ENCODE data around the gene FBXL17. TPM values are rescaled to one million over a fixed set of nuclear protein-coding genes. Genes with fewer than 3 reads are reported as not detected.

The FBXL17 gene
- total RNA-seq, 2 donors from 2014 or later: 14.1 to 22.8 TPM

GRCh38 chr5:108326982-108327381, 54.9 kb downstream of the FBXL17 start:
- Histone ChIP-seq H3K9me3 (no peaks in the 10 kb centered on the region), H3K4me3 (no peak overlapping the region), H3K27me3 (no peaks in the 10 kb centered on the region), H3K4me1 (no peaks in the 10 kb centered on the region), H3K27ac (no peak overlapping the region), H3K9ac (ENCODE audit: low read depth in 2 of 2, low read length in 2 of 2) (no peak overlapping the region), H3K36me3 (no peaks in the 10 kb centered on the region)
- intact Hi-C loops (cut with DNase I): no loop called here
- DNase-seq: no peak
- TF ChIP-seq CTCF (IDR thresholded peaks at IDR 0.05): no peak

GRCh38 chr5:108324886-108325285, 57.0 kb downstream of the FBXL17 start:
- intact Hi-C loops (cut with DNase I): no loop called here
- H3K36me3 ChIP-seq: no peaks in the 10 kb centered on the region
- H3K9ac ChIP-seq (ENCODE audit: low read depth in 2 of 2, low read length in 2 of 2): no peak overlapping the region
- no peaks in the 10 kb centered on the region for H3K4me1 ChIP-seq
- H3K4me3 ChIP-seq: no peak overlapping the region
- no peak for DNase-seq
- H3K9me3 ChIP-seq: no peaks in the 10 kb centered on the region
- no peak overlapping the region for H3K27ac ChIP-seq
- TF ChIP-seq CTCF (IDR thresholded peaks at IDR 0.05): no peak
- no peaks in the 10 kb centered on the region for H3K27me3 ChIP-seq

- no peak overlapping the region for H3K4me3 ChIP-seq
- no peak overlapping the region for H3K9ac ChIP-seq (ENCODE audit: low read depth in 2 of 2, low read length in 2 of 2)
- no peaks in the 10 kb centered on the region for H3K4me1 ChIP-seq
- DNase-seq: no peak
- no peaks in the 10 kb centered on the region for H3K27me3 ChIP-seq
- H3K27ac ChIP-seq: no peak overlapping the region
- intact Hi-C loops (cut with DNase I): no loop called here
- TF ChIP-seq CTCF (IDR thresholded peaks at IDR 0.05): no peak
- H3K9me3 ChIP-seq: no peaks in the 10 kb centered on the region
- H3K36me3 ChIP-seq: no peaks in the 10 kb centered on the region
Measured at GRCh38 chr5:108321341-108321740, 60.6 kb downstream of the FBXL17 start.

GRCh38 chr5:108320231-108320630, 61.7 kb downstream of the FBXL17 start:
- H3K9ac ChIP-seq (ENCODE audit: low read depth in 2 of 2, low read length in 2 of 2): no peak overlapping the region
- no peaks in the 10 kb centered on the region for H3K4me1 ChIP-seq
- TF ChIP-seq CTCF (IDR thresholded peaks at IDR 0.05): no peak
- no peak for DNase-seq
- no peaks in the 10 kb centered on the region for H3K27me3 ChIP-seq
- no peaks in the 10 kb centered on the region for H3K9me3 ChIP-seq
- H3K4me3 ChIP-seq: no peak overlapping the region
- no peaks in the 10 kb centered on the region for H3K36me3 ChIP-seq
- H3K27ac ChIP-seq: no peak overlapping the region
- intact Hi-C loops (cut with DNase I): no loop called here

- Histone ChIP-seq H3K9me3 (no peaks in the 10 kb centered on the region), H3K36me3 (no peaks in the 10 kb centered on the region), H3K4me3 (no peak overlapping the region), H3K9ac (ENCODE audit: low read depth in 2 of 2, low read length in 2 of 2) (no peak overlapping the region), H3K27me3 (no peaks in the 10 kb centered on the region), H3K4me1 (no peaks in the 10 kb centered on the region), H3K27ac (no peak overlapping the region)
- intact Hi-C loops (cut with DNase I): no loop called here
- no peak for TF ChIP-seq CTCF (IDR thresholded peaks at IDR 0.05)
- no peak for DNase-seq
Measured at GRCh38 chr5:108315829-108316228, 66.1 kb downstream of the FBXL17 start.

- Histone ChIP-seq H3K27ac (no peak overlapping the region), H3K9ac (ENCODE audit: low read depth in 2 of 2, low read length in 2 of 2) (no peak overlapping the region), H3K9me3 (no peaks in the 10 kb centered on the region), H3K27me3 (no peaks in the 10 kb centered on the region), H3K36me3 (no peaks in the 10 kb centered on the region), H3K4me1 (no peaks in the 10 kb centered on the region), H3K4me3 (no peak overlapping the region)
- intact Hi-C loops (cut with DNase I): no loop called here
- no peak for TF ChIP-seq CTCF (IDR thresholded peaks at IDR 0.05)
- no peak for DNase-seq
Measured at GRCh38 chr5:108312258-108312657, 69.6 kb downstream of the FBXL17 start.
